ENCODE measurements around the gene ECSIT.
"Not testable (repeated sequence)": the region's sequence is repeated elsewhere in the genome, so short reads cannot be mapped to it uniquely, and the experiment has no call there.

GRCh38 chr19:11565649-11565980, 36.7 kb upstream of the ECSIT start:
- TF ChIP-seq CTCF (conservative IDR thresholded peaks at IDR 0.05; ENCODE audit: low read depth, low read length); EZH2 (IDR thresholded peaks at IDR 0.05; ENCODE audit: borderline replicate concordance, low read depth, low read length, poor library complexity, severe bottlenecking): not testable (repeated sequence)
